ENCODE results near the gene EFHC1.

DNA sequence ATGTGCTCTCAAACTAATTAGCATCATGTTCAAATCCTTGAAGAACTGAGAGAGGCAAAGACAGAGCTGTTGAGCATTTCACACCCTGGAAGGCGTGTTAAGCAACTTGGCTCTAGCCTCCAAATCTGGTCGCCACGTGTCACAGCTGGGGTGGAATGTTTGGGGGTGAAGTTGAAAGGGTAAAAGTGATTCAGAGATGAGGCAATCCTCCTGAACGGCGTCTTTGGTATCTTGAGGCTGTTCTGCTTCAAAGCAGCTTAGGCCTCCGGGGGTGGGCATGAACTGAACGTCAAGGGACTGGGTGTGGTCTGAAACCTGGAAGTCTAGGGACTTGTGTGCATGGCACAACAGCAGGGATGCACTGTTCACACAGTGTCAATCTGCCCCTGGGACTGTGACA, 94.4 kb downstream of the EFHC1 start:
- TF ChIP-seq, protein P1, sequence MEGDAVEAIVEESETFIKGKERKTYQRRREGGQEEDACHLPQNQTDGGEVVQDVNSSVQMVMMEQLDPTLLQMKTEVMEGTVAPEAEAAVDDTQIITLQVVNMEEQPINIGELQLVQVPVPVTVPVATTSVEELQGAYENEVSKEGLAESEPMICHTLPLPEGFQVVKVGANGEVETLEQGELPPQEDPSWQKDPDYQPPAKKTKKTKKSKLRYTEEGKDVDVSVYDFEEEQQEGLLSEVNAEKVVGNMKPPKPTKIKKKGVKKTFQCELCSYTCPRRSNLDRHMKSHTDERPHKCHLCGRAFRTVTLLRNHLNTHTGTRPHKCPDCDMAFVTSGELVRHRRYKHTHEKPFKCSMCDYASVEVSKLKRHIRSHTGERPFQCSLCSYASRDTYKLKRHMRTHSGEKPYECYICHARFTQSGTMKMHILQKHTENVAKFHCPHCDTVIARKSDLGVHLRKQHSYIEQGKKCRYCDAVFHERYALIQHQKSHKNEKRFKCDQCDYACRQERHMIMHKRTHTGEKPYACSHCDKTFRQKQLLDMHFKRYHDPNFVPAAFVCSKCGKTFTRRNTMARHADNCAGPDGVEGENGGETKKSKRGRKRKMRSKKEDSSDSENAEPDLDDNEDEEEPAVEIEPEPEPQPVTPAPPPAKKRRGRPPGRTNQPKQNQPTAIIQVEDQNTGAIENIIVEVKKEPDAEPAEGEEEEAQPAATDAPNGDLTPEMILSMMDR (IDR thresholded peaks at IDR 0.05; ENCODE audit: insufficient read depth, low read length, poor library complexity, severe bottlenecking), result no peak
- no peak for TF ChIP-seq EZH2phosphoT487 (conservative IDR thresholded peaks at IDR 0.05; ENCODE audit: low read length)
